DOHH2 (cell line): Measurements from ENCODE around the gene PTCRA.
"Not testable (repeated sequence)": the region's sequence is repeated elsewhere in the genome, so short reads cannot be mapped to it uniquely, and the experiment has no call there.

Source experiments
- H3F3A ChIP-seq: fragments of 200-600 bp; sonication (generic), shearing (Covaris generic); 2 replicates; pipeline ENCODE4 v1.6.0; 2016; ENCODE audit warnings: antibody characterized with exemption, mild to moderate bottlenecking; ENCODE audit not compliant: control insufficient read depth, insufficient read depth
- H3K27ac ChIP-seq: fragments of 200-600 bp; sonication (generic); 2 replicates; pipeline ENCODE4 v1.5.1; 2014; ENCODE audit warnings: low read depth, mild to moderate bottlenecking, low read length, moderate library complexity
- H3K27me3 ChIP-seq: fragments of 200-600 bp; sonication (generic); 2 replicates; pipeline ENCODE4 v1.6.1; 2014; ENCODE audit warnings: mild to moderate bottlenecking, low read length, mixed read lengths; ENCODE audit not compliant: control insufficient read depth
- H3K36me3 ChIP-seq: fragments of 200-600 bp; sonication (generic); 2 replicates; pipeline ENCODE4 v1.6.1; 2014; ENCODE audit warnings: mild to moderate bottlenecking, low read length, moderate library complexity, mixed read lengths; ENCODE audit not compliant: control insufficient read depth
- H3K4me1 ChIP-seq: fragments of 200-600 bp; sonication (generic); 2 replicates; pipeline ENCODE4 v1.6.1; 2014; ENCODE audit warnings: mild to moderate bottlenecking, low read length, mixed read lengths; ENCODE audit not compliant: control insufficient read depth
- H3K4me2 ChIP-seq: fragments of 200-600 bp; sonication (generic); 2 replicates; pipeline ENCODE4 v1.6.0; 2014; ENCODE audit warnings: mild to moderate bottlenecking, low read length, moderate library complexity
- H3K4me3 ChIP-seq: fragments of 200-600 bp; sonication (generic); 2 replicates; pipeline ENCODE4 v1.5.1; 2014; ENCODE audit warnings: mild to moderate bottlenecking, low read length, mixed read lengths
- H3K79me2 ChIP-seq: fragments of 200-600 bp; sonication (generic); 2 replicates; pipeline ENCODE4 v1.6.1; 2014; ENCODE audit warnings: mild to moderate bottlenecking, low read length, mixed read lengths; ENCODE audit not compliant: control insufficient read depth
- H3K9me2 ChIP-seq: fragments of 200-600 bp; sonication (generic); replicated peaks from 2 replicates; pipeline ENCODE4 v1.6.1; 2014; ENCODE audit warnings: mild to moderate bottlenecking, low read length, mixed read lengths; ENCODE audit not compliant: control insufficient read depth
- H3K9me3 ChIP-seq: fragments of 200-600 bp; sonication (generic); 2 replicates; pipeline ENCODE4 v1.6.1; 2014; ENCODE audit warnings: antibody characterized with exemption, low read length, mixed read lengths; ENCODE audit not compliant: control insufficient read depth, insufficient read depth
- H4K20me1 ChIP-seq: fragments of 200-600 bp; sonication (generic); 2 replicates; pipeline ENCODE4 v1.6.0; 2014; ENCODE audit warnings: low read depth, mild to moderate bottlenecking, antibody characterized with exemption, low read length, moderate library complexity; ENCODE audit not compliant: control insufficient read depth, insufficient read depth
- EZH2phosphoT487 ChIP-seq: fragments of 200-600 bp; sonication (generic); IDR thresholded peaks from 2 replicates; pipeline ENCODE4 v1.6.1; 2017; ENCODE audit warnings: borderline replicate concordance, mild to moderate bottlenecking, antibody characterized with exemption, low read length, moderate library complexity, mixed read lengths
- TF ChIP-seq, protein P1 (sequence below): fragments of 200-600 bp; sonication (generic); IDR thresholded peaks from one replicate; pipeline ENCODE4 v1.5.1; 2014; ENCODE audit warnings: antibody characterized with exemption, mild to moderate bottlenecking, low read depth, low read length; ENCODE audit not compliant: poor library complexity, severe bottlenecking

PTCRA gene

GRCh38 chr6:42890311-42891198, 25.3 kb upstream of the PTCRA start:
- Histone ChIP-seq H3K9me2 (no peaks in the 10 kb centered on the region), H3K27me3 (no peaks in the 10 kb centered on the region), H3K4me3 (peak overlapping the region; percentile 91), H3K27ac (peak overlapping the region; percentile 79), H3K79me2 (peaks cover 8% of the 10 kb centered on the region), H3K4me1 (peaks cover 56% of the 10 kb centered on the region), H4K20me1 (no peaks in the 10 kb centered on the region), H3F3A (peaks cover 25% of the 10 kb centered on the region), H3K36me3 (peaks cover 20% of the 10 kb centered on the region), H3K4me2 (peak overlapping the region; percentile 83), H3K9me3 (no peaks in the 10 kb centered on the region)
- TF ChIP-seq, protein P1, sequence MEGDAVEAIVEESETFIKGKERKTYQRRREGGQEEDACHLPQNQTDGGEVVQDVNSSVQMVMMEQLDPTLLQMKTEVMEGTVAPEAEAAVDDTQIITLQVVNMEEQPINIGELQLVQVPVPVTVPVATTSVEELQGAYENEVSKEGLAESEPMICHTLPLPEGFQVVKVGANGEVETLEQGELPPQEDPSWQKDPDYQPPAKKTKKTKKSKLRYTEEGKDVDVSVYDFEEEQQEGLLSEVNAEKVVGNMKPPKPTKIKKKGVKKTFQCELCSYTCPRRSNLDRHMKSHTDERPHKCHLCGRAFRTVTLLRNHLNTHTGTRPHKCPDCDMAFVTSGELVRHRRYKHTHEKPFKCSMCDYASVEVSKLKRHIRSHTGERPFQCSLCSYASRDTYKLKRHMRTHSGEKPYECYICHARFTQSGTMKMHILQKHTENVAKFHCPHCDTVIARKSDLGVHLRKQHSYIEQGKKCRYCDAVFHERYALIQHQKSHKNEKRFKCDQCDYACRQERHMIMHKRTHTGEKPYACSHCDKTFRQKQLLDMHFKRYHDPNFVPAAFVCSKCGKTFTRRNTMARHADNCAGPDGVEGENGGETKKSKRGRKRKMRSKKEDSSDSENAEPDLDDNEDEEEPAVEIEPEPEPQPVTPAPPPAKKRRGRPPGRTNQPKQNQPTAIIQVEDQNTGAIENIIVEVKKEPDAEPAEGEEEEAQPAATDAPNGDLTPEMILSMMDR: no peak
- TF ChIP-seq EZH2phosphoT487: no peak

DNA sequence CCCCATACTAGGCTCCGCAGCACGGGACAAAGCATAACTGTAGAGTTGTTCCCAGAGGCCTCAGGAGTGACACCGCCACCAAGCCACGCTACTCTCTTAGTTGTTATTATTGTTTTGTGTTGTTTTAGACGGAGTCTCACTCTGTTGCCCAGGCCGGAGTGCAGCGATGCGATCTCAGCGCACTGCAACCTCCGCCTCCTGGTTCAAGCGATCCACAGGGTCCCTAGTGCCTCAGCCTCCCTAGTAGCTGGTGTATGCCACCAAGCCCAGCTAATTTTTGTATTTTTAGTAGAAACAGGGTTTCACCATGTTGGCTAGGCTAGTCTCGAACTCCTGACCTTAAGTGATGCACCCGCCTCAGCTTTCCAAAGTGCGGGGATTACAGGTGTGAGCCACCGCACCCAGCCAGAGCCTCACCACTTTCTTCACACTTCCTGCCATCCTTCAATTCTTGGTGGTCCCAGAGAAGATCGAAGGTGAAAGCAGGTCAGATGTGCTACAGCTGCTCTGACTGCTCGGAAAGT, 24.6 kb upstream of the PTCRA start:
- Histone ChIP-seq H3K36me3 (peaks cover 14% of the 10 kb centered on the region), H3K9me3 (no peaks in the 10 kb centered on the region), H3K27me3 (no peaks in the 10 kb centered on the region), H3K27ac (peak overlapping the region; percentile 79), H3K79me2 (0 out of 2 replicates have a peak, but pooled peaks cover 3% of the 10 kb centered on the region), H3K4me2 (peak overlapping the region; percentile 83), H3K9me2 (no peaks in the 10 kb centered on the region), H4K20me1 (no peaks in the 10 kb centered on the region), H3K4me3 (peak overlapping the region; percentile 91), H3K4me1 (peaks cover 53% of the 10 kb centered on the region), H3F3A (peaks cover 21% of the 10 kb centered on the region)
- TF ChIP-seq EZH2phosphoT487: no peak
- TF ChIP-seq, protein P1: no peak

GRCh38 chr6:42894041-42894828, 21.6 kb upstream of the PTCRA start:
- H3K79me2 ChIP-seq, H4K20me1 ChIP-seq, H3K9me2 ChIP-seq, H3K27me3 ChIP-seq, H3K9me3 ChIP-seq, H3K36me3 ChIP-seq: not testable (repeated sequence)
- Histone ChIP-seq H3K4me1 (peaks cover 47% of the 10 kb centered on the region), H3K27ac (peak overlapping the region; percentile 83), H3K4me3 (peak overlapping the region; percentile 50), H3F3A (peaks cover 17% of the 10 kb centered on the region), H3K4me2 (peak overlapping the region; percentile 69)
